ENCODE results near the gene OR6S1. TPM values are rescaled to one million over a fixed set of nuclear protein-coding genes. Genes with fewer than 3 reads are reported as not detected.

Gene OR6S1
- total RNA-seq: not detected in 2 replicates

- no peak for DNase-seq (ENCODE audit: extremely low read depth, low read depth, low spot score)
These were observed at the start of gene OR6S1 for GRCh38 chr14:20641591-20641990. Gene OR6S1, minus strand, starts transcription at chr14:20641691. Its CDS starts 0 bp downstream, at chr14:20641691.

- no peak for DNase-seq (ENCODE audit: extremely low read depth, low read depth, low spot score)
These were observed 49.6 kb upstream of the OR6S1 start for GRCh38 chr14:20690848-20691640.

GRCh38 chr14:20688167-20688839, 46.8 kb upstream of the OR6S1 start, which contains the start of gene ANG:
Gene ANG, plus strand, starts transcription at chr14:20688764. Its CDS starts 4,801 bp downstream, at chr14:20693565.
- no peak for DNase-seq (ENCODE audit: extremely low read depth, low read depth, low spot score)

GRCh38 chr14:20687362-20688166, 46.1 kb upstream of the OR6S1 start:
- DNase-seq (ENCODE audit: extremely low read depth, low read depth, low spot score): no peak

- DNase-seq (ENCODE audit: extremely low read depth, low read depth, low spot score): no peak
These were observed 45.1 kb upstream of the OR6S1 start for GRCh38 chr14:20686386-20687143.

GRCh38 chr14:20684662-20685456, 43.4 kb upstream of the OR6S1 start:
- no peak for DNase-seq (ENCODE audit: extremely low read depth, low read depth, low spot score)

- DNase-seq (ENCODE audit: extremely low read depth, low read depth, low spot score): no peak
These were observed 42.6 kb upstream of the OR6S1 start, which contains the start of gene RNASE4 for GRCh38 chr14:20683891-20684661. Gene RNASE4, plus strand, starts transcription at chr14:20684560. Its CDS starts 14,812 bp downstream, at chr14:20699372.

- peak; percentile 82 for DNase-seq (ENCODE audit: extremely low read depth, low read depth, low spot score)
These were observed 41.8 kb upstream of the OR6S1 start for GRCh38 chr14:20683125-20683890.

- no peak for DNase-seq (ENCODE audit: extremely low read depth, low read depth, low spot score)
These were observed 41.1 kb upstream of the OR6S1 start for GRCh38 chr14:20682435-20683124.

GRCh38 chr14:20682127-20682434, 40.6 kb upstream of the OR6S1 start:
- DNase-seq (ENCODE audit: extremely low read depth, low read depth, low spot score): no peak

GRCh38 chr14:20681348-20682126, 40.0 kb upstream of the OR6S1 start:
- DNase-seq (ENCODE audit: extremely low read depth, low read depth, low spot score): peak; percentile 87

- no peak for DNase-seq (ENCODE audit: extremely low read depth, low read depth, low spot score)
These were observed 39.4 kb upstream of the OR6S1 start for GRCh38 chr14:20680843-20681347.

GRCh38 chr14:20680363-20680762, 38.9 kb upstream of the OR6S1 start:
- no peak for DNase-seq (ENCODE audit: extremely low read depth, low read depth, low spot score)

GRCh38 chr14:20679907-20680306, 38.4 kb upstream of the OR6S1 start:
- no peak for DNase-seq (ENCODE audit: extremely low read depth, low read depth, low spot score)

GRCh38 chr14:20676072-20676471, 34.6 kb upstream of the OR6S1 start:
- DNase-seq (ENCODE audit: extremely low read depth, low read depth, low spot score): no peak

- no peak for DNase-seq (ENCODE audit: extremely low read depth, low read depth, low spot score)
These were observed 34.2 kb upstream of the OR6S1 start for GRCh38 chr14:20675669-20676068.

Data from glomerular endothelial cell (primary cell).